Central memory CD4-positive, alpha-beta T cell (primary cell): ENCODE results near the gene TP53AIP1.

Experiments
- DNase-seq: peaks from one replicate; pipeline ENCODE4 v3.0.0; 2022

Gene TP53AIP1

GRCh38 chr11:128942272-128942612, 429 bp downstream of the TP53AIP1 start:
- DNase-seq: no peak

- DNase-seq: no peak
Observed at GRCh38 chr11:128941573-128942271, 949 bp downstream of the TP53AIP1 start.

DNA sequence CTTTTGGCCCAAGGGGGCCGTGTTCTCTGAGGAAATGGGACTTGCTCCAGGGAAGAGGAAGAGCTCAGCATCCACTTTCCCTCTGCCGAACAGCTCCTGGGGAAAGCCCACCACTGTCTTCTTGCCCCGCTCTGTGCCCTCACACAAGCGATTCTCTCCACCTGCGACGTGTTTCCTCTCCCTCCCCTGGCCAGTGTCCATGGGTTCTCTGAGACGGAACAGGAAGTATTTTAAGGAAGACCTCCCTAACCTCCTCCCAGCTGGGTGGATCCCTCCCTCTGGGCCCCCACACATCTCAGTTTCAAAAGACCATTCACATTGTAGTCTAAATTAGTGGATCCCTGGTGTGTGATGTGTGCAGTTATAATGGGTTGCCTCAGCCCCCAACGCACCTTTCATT, 1.6 kb downstream of the TP53AIP1 start:
- no peak for DNase-seq

DNA sequence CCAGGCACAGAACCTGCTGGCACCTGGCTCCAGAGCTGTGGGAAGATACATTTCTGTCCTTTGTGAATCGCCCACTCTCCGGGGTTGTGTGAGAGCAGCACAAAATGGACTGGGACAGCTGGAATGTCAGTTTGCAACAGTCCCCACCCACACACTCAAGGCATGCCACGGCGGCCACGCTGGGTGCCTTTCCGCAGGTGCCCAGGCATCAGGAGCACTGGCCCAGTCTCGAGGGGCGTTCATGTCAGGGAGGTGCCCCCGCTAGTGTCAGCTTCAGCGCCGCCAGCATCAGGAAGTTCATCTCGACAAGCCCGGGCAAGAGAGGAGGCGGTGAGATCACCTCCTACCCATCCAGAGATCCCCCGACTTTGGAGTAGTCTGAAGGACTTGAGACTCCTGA, 2.1 kb downstream of the TP53AIP1 start:
- DNase-seq: no peak

GRCh38 chr11:128940156-128940555, 2.5 kb downstream of the TP53AIP1 start:
- DNase-seq: no peak

DNA sequence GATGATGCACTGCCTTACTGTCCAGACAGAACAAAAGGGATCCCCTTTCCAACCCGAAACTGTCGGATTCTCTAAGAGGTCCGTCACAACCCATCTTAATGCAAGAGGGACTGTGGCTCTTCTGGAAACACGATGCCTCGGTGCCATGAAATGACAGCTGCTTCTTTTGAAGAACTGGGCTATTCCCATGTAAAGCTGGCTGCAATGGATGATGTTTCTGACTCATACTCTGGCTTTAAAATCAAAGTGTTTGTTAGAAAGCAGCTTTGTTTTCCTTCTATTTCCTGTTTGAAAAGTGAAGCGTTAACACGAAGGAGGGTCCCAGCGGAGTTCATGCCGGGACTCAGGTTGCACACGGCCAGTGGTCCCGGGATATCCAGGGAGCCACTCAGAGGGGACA, 3.1 kb downstream of the TP53AIP1 start:
- no peak for DNase-seq

DNA sequence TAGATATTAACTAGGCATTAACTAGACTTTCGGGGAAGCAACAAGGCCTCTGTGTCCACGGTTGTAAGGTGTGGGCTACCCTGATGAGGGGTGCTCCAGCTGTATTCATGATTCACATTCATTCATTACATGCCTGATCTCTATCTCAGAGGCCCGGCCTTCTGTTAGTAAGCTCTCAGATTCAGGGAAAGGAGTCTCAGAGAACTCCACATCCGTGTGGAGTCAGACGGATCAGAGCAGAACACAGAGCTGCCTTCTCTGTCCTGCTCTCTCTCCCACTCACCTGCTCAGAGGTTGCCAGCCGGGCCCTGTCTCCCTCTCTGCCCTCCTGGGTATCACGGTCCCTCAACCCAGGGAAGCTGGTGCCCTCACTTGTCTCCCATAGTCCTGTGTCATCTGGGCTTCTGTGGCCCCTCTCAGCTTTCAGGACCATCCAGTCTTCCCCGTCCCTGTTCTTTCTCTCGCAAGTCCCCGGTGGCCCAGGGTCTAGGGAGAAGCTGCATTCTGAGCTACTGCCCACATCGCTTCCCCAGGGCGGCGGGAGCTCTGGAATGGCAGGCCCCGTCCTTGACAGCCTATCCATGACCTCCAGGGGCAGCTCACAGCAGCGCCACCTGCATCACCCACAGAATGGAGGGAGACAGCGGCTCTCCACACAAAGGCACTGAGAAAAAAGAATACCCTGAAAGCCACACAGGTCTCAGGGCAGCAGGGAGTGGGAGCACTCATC, 4.3 kb downstream of the TP53AIP1 start:
- DNase-seq: no peak

GRCh38 chr11:128937480-128937879, 5.2 kb downstream of the TP53AIP1 start:
- DNase-seq: no peak

DNA sequence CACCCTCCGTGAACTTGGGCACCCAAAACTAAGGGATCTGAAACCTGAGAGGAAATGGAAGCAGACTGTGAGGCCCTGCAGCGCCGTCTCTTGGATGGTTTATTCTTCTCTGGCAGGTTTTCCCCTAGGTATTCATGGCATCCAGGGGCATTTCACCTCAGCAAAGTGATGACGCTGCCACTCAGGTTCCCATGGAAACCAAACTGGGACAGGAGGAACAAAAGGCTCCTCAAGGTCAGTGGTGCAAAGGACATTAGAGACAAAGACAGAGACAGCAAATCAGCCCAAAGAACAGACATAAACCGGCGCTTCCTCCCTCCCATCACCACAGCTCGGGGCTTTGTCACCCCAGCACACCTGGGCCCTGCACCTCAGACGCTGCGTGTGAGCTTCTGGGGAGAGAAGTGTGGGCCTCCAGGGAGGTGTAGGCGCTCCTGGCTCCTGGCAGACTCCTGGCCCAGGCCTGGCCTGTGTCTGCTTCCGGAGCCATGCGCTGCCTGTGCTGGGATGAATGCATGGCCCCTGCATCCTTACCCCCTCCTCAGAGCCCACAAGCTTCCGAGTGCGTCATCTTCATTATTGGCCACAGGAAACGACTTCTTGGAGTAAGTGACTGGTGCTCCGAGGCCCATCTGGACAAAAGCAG, 5.9 kb downstream of the TP53AIP1 start:
- no peak for DNase-seq

DNA sequence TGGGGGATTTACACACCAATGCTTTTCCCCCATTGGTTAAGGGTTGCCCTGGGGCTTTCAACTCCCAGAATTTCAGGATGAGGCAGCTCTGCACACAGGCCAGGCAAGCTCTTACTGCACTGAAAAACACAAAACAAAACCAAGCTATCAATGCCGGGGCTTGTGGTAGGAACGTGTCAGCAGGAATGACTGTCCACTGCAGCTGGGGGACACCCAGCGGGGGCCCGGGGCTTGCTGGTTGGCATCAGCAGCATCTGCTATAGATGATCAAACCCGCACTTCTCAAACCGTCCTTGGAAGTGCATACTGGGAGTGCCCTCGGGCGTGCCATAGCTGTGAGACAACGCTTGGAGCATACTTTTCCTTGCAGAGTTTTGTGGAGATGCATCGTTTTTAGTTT, 7.7 kb downstream of the TP53AIP1 start:
- DNase-seq: no peak

DNA sequence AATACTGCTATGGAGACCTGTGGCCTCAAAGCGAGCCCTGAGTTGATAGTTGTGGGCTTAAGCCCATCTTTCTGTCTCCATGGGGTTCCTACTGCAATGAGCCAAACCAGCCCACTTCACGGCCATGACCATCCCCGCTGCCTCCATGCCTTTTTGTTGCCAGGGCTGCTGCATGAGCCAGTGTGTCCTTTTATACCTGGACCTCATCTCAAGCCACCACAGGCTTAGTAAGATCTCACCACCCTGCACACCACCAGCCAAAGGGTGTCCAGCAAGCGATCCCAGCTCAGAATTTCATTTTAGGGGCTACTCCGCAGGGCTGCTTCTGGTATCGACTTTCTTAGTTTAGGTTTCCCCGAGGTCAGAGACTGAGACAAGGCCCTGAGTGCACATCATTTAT, 8.3 kb downstream of the TP53AIP1 start:
- no peak for DNase-seq

- DNase-seq: no peak
Observed at GRCh38 chr11:128933481-128934178, 9.0 kb downstream of the TP53AIP1 start.

GRCh38 chr11:128931668-128932067, 11.0 kb downstream of the TP53AIP1 start:
- DNase-seq: no peak

DNA sequence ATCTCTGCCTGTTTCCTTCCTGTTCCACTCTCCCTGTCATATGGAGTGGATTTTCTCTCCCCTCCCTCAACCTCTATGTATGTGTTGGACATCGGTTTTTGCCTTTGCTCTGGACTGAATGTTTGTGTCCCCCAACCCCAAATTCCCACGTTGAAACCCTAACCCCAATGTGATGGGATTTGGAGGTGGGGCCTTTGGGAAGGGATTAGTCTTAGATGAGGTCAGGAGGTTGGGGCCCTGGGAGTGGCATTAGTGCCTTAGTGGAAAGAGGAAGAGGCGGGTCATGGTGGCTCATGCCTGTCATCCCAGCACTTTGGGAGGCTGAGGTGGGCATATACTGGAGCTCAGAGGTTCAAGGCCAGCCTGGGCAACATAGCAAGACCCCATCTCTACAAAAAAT, 11.6 kb downstream of the TP53AIP1 start:
- DNase-seq: no peak

GRCh38 chr11:128929991-128930390, 12.7 kb downstream of the TP53AIP1 start:
- DNase-seq: no peak

GRCh38 chr11:128929468-128929867, 13.2 kb downstream of the TP53AIP1 start:
- DNase-seq: no peak

GRCh38 chr11:128928400-128928799, 14.3 kb downstream of the TP53AIP1 start:
- no peak for DNase-seq

DNA sequence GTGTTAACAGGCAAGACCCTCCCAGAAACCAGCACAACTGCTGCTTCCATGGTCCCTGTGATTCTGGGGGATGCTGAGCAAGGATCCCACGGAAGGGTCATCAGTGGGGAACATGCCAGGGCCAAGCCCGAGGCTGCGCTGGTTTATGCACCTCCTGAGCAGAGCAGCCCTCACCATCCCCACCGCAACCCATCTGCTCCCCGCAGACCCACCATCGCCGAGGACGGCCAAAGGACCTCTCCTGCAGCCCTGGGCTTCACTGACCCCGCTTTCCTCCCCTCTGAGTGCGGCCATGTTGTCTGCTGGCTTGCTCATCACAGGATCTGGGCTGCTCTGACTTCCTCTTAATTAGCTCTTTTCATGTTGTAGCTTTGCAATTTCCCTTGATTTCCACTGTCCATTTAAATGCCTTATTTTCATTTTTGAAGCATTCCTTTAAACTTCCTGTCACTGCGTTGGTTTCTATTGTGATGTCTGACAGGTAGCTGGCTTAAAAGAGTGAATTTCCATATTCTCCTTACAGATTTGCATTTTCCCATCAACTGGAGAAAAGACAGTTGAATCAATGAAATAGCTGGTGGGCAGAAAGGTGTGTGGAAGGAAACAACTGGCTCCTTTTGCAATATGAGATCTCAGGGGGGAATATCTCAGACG, 14.9 kb downstream of the TP53AIP1 start:
- DNase-seq: no peak

GRCh38 chr11:128927108-128927461, 15.6 kb downstream of the TP53AIP1 start:
- no peak for DNase-seq

DNA sequence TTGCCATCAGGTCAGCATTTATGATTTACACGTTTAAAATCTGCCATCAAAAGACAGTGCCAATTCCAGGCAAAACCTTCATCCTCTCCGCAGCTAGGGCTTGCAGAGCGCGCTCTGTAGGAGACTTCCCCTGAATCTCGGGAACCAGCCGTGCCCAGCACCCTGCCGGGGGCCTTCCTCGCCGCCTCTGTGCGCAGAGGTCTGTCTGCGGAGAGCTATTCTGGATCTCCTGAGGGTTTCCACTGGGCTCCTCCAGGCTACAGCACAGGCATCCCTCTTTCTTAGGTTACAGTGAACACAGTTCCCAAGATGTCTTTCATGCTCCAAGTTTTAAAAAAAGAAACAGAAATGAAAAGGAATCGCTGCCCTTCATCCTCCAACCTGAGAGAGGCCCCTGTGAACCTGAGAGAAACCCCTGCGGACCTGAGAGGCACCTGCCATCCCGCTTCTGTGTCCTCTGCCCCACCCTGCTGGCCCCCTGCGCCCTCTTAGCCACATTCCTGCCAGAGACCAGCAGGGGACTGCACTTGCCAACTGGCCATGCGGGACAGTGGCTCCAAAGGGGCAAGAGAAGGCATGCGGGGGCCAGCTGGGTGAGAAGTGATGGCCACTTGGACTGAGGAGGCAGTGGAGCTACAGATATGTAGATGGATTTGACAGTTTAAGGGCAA, 16.1 kb downstream of the TP53AIP1 start:
- DNase-seq: no peak

- DNase-seq: no peak
Observed at GRCh38 chr11:128926000-128926399, 16.7 kb downstream of the TP53AIP1 start.

GRCh38 chr11:128925250-128925600, 17.4 kb downstream of the TP53AIP1 start:
- no peak for DNase-seq
